Psoas muscle (tissue), 8 donors: ENCODE data around the gene ZNRF2. TPM values are rescaled to one million over a fixed set of nuclear protein-coding genes. Genes with fewer than 3 reads are reported as not detected.
A peak's percentile ranks its signal among the peaks of the same experiment; 100 is the strongest.

Experiments
- ATAC-seq, 4 donors: fragments of 200-7000 bp; cut with Tn5 transposase; one replicate each; pipeline ENCODE4 v1.9.1; 2020; ENCODE audit warnings: moderate library complexity in 3 of 4, mild to moderate bottlenecking in 2 of 4
- DNase-seq, 2 donors: peaks; one replicate each; pipeline ENCODE4 v3.0.0-alpha.2; 2020
- H3K27ac ChIP-seq: fragments of 200-600 bp; one replicate; pipeline ENCODE4 v1.8.0; 2022
- H3K27me3 ChIP-seq, 3 donors: fragments of 200-600 bp in 1 of 3; one replicate each; pipeline versions ENCODE4 v1.6.1 to v1.8.0; 2013 to 2022; ENCODE audit warnings: low read length in 2 of 3, mild to moderate bottlenecking in 2 of 3, moderate library complexity in 1 of 3; ENCODE audit not compliant: insufficient read depth in 3 of 3
- H3K36me3 ChIP-seq, 2 donors: fragments of 200-600 bp in 1 of 2; one replicate each; pipeline versions ENCODE4 v1.6.1 to v1.8.0; 2013 to 2022; ENCODE audit warnings: low read depth in 1 of 2, mild to moderate bottlenecking in 1 of 2, moderate library complexity in 1 of 2; ENCODE audit not compliant: insufficient read depth in 1 of 2
- H3K4me1 ChIP-seq: fragments of 200-600 bp; one replicate; pipeline ENCODE4 v1.8.0; 2022
- H3K4me3 ChIP-seq: fragments of 200-600 bp; one replicate; pipeline ENCODE4 v1.8.0; 2022; ENCODE audit warnings: mild to moderate bottlenecking
- H3K9me3 ChIP-seq: fragments of 200-600 bp; one replicate; pipeline ENCODE4 v1.8.0; 2022
- WGBS, 3 donors: extraction: QIAGEN DNeasy Blood & Tissue Kit; methylation state at CpG; one replicate each; pipeline versions ENCODE4 v1.1.6 to v1.1.7; 2013; 5-methylcytosine and 5-hydroxymethylcytosine counted together
- intact Hi-C, 2 donors: fragments of 100-400 bp; cut with DNase I; formaldehyde crosslinking; loops; one replicate each; pipeline versions ENCODE4 v1.11.0 to v1.14.2; 2022
- polyA plus RNA-seq, 3 donors: library from polyadenylated mRNA; stranded (reverse); fragments of 200-250 nt; gene quantifications; one replicate each; pipeline ENCODE4 v1.2.3, GENCODE V29; 2013
- total RNA-seq, 4 donors: library from RNA; stranded (reverse); fragmentation: NEBNext Ultra II Directional in 2 of 4; extraction: Animal tissue kit (Norgen Biotek cat#: 25700) in 2 of 4; gene quantifications; one replicate each; pipeline versions ENCODE4 v1.2.1 to v1.2.4, GENCODE V29; 2021 to 2023
- TF ChIP-seq, protein P1 (sequence below): fragments of 200-600 bp; IDR thresholded peaks from one replicate; pipeline ENCODE4 v1.8.0; 2022; ENCODE audit warnings: antibody characterized with exemption
- donor health status: healthy with polysubstance abuse.
- donor health status: DM: no; HTN: no; CAD: no; lungs with moderate emphysema.
- donor health status: Bipolar disorder and iron deficiency.
- donor health status: healthy.
- donor health status: DM: yes; HTN: yes; CAD: no.
- donor health status: DM: no; HTN: no; CAD: no.
- donor health status: DM: no; HTN: no; CAD: no.
- donor health status: DM: yes; HTN: yes; CAD: no.

Gene ZNRF2
- total and polyA plus RNA-seq, 7 donors = 3.9 to 21.5 (median 10.2) TPM

DNA sequence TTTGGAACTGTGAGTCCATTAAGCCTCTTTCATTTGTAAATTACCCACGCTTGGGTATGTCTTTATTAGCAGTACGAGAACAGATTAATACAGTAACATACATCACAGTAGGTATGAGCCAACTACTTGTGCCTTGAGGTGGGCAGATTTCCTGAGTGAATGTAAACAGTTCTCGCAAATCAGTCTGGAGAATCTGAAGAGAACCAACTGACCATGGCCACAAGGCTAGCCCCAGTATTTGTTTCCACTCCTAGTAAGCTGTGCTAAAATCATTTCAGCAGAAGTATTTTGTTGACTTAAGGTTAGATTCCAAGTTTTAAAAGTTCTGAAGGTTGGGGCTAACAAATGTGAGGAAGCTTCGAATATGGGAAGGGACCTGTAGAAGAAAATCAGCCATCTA, 111.3 kb downstream of the ZNRF2 start:
- H3K27me3 ChIP-seq = no peaks in the 10 kb centered on the region
- intact Hi-C loops = no loop called here
- no peaks in the 10 kb centered on the region for H3K4me1 ChIP-seq
- WGBS, 3 donors = 94 to 98% (median 96%) methylated on average over 4 of the region's 4 CpGs
- DNase-seq = no peak
- no peak for ATAC-seq
- no peak overlapping the region for H3K4me3 ChIP-seq
- H3K9me3 ChIP-seq = no peaks in the 10 kb centered on the region
- TF ChIP-seq, protein P1, sequence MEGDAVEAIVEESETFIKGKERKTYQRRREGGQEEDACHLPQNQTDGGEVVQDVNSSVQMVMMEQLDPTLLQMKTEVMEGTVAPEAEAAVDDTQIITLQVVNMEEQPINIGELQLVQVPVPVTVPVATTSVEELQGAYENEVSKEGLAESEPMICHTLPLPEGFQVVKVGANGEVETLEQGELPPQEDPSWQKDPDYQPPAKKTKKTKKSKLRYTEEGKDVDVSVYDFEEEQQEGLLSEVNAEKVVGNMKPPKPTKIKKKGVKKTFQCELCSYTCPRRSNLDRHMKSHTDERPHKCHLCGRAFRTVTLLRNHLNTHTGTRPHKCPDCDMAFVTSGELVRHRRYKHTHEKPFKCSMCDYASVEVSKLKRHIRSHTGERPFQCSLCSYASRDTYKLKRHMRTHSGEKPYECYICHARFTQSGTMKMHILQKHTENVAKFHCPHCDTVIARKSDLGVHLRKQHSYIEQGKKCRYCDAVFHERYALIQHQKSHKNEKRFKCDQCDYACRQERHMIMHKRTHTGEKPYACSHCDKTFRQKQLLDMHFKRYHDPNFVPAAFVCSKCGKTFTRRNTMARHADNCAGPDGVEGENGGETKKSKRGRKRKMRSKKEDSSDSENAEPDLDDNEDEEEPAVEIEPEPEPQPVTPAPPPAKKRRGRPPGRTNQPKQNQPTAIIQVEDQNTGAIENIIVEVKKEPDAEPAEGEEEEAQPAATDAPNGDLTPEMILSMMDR = no peak
- H3K36me3 ChIP-seq = no peaks in the 10 kb centered on the region
- H3K27ac ChIP-seq = no peak overlapping the region

DNA sequence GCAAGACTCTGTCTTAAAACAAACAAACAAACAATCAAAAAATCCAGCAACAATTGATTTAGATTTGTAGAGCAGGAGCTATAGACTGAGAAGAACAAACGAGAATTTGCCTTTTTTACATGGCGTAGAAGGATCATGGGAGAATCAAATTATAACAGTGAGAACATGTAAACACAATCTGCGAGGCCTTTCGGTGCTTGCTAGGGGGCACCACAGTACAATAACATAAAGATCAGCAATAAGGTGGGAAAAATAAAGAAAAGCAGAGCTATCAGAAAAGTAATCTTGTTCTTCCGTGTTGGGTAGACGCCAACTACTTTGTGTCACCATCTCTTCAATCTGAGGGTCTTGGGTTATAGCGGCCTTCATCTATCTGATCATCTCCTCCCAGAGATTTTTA, 112.0 kb downstream of the ZNRF2 start:
- Histone ChIP-seq H3K36me3 (no peaks in the 10 kb centered on the region), H3K27me3 (no peaks in the 10 kb centered on the region), H3K4me3 (no peak overlapping the region), H3K4me1 (no peaks in the 10 kb centered on the region), H3K27ac (no peak overlapping the region), H3K9me3 (no peaks in the 10 kb centered on the region)
- intact Hi-C loops = no loop called here
- ATAC-seq = no peak
- no peak for DNase-seq
- TF ChIP-seq, protein P1 = no peak
- 77 to 84% (median 79%) methylated on average over 7 of the region's 7 CpGs for WGBS, 3 donors

DNA sequence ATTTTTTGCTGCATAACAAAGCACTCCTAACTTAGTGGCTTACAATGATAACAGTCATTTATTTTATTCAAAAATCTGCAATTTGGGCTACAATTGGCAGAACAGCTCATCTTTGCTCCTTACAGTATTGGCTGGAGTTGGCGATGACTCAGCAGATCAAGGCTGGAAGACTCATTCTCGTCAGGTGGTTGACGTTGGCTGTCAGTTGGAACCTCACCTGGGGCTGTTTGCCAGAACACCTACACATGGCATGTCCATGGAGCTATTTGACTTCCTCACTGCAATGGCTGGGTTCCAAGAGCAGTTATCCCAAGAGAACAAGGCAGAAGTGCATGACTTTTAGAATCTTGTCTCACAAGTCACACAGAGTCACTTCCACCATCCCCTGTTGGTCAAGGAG, 119.1 kb downstream of the ZNRF2 start:
- 71 to 92% (median 76%) methylated on average over 3 of the region's 3 CpGs for WGBS, 3 donors
- no peaks in the 10 kb centered on the region for H3K36me3 ChIP-seq
- TF ChIP-seq, protein P1 = no peak
- ATAC-seq = no peak
- no peak for DNase-seq
- no peak overlapping the region for H3K27ac ChIP-seq
- no peaks in the 10 kb centered on the region for H3K27me3 ChIP-seq
- H3K9me3 ChIP-seq = no peaks in the 10 kb centered on the region
- peaks cover 15% of the 10 kb centered on the region for H3K4me1 ChIP-seq
- H3K4me3 ChIP-seq = no peak overlapping the region
- intact Hi-C loops = no loop called here

DNA sequence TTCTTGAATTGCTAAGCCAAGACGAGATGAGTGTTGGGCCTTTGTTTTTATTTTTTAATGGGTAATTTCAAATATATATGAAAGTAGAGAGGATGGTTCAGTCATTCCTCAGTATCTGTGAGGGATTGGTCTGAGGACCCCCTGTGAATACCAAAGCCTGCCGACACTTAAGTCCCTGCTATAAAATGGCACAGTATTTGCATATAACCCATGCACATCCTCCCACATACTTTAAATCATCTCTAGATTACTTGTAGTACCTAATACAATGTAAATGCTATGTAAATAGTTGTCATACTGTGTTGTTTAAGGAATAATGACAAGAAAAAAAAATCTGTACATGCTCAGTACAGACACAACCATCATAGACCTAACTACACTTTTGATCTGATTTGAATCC, 120.8 kb downstream of the ZNRF2 start:
- DNase-seq (no peak), ATAC-seq (no peak)
- Histone ChIP-seq H3K9me3 (no peaks in the 10 kb centered on the region), H3K4me1 (peaks cover 15% of the 10 kb centered on the region), H3K36me3 (no peaks in the 10 kb centered on the region), H3K27me3 (no peaks in the 10 kb centered on the region), H3K27ac (no peak overlapping the region), H3K4me3 (no peak overlapping the region)
- WGBS, 3 donors = 91 to 97% (median 96%) methylated on average over 2 of the region's 2 CpGs
- intact Hi-C loops = no loop called here
- TF ChIP-seq, protein P1 = no peak

DNA sequence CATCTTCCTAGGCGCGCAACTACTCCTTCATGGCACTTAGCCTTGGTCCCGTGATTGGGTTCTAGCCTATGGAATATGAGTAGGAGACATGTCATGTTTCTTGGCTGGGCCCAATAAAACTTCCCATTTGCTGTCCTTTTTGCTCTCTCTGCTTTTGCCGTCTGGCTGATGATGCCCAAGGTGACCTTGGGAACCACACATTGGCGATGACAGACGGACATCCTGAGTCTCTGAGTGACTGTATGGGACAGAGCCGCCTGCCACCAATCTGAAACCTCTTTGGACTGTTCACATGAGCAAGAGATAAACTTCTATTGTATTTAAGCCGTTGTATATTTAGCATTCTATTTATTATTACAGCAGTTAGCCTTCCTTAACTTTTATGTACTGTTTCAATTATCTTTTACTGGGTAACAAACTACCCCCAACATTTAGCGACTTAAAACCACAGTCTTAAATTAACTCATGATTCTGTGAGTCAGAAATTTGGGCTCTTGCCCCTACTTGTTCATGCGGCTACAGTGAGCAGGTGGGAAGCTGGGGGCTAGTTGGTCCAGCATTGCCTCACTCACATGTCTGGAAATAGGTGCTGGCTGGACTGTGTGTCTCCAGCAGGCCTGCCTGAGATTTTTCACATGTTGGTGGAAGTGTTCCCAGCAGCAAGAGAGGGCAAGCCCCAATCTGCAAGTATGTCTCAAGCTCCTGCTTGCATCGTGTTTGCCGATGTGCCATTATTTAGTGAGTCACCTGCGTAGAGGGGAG, 122.4 kb downstream of the ZNRF2 start:
- Histone ChIP-seq H3K9me3 (no peaks in the 10 kb centered on the region), H3K4me3 (peak overlapping the region; percentile 10), H3K27ac (peak overlapping the region; percentile 85), H3K27me3 (no peaks in the 10 kb centered on the region), H3K36me3 (no peaks in the 10 kb centered on the region), H3K4me1 (peaks cover 15% of the 10 kb centered on the region)
- ATAC-seq (peak; percentile 95 to 98 (median 98)), DNase-seq (peak; percentile 66 to 84)
- WGBS, 3 donors = 48 to 55% (median 52%) methylated on average over 13 of the region's 13 CpGs
- intact Hi-C loops = no loop called here
- TF ChIP-seq, protein P1 = no peak
